OCI-LY3 (cell line): ENCODE data around the gene IQCM.

Source experiments
- H2AFZ ChIP-seq: fragments of 200-600, 300-600 bp; shearing (Covaris generic); 2 replicates; pipeline ENCODE4 v1.6.0; 2014; ENCODE audit warnings: antibody characterized with exemption, low read depth, low read length
- H3K27ac ChIP-seq: fragments of 200-600, 300-600 bp; sonication (generic); 2 replicates; pipeline ENCODE4 v1.5.1; 2014; ENCODE audit warnings: mild to moderate bottlenecking, low read length, moderate library complexity, mixed read lengths
- H3K27me3 ChIP-seq: fragments of 200-600, 300-600 bp; sonication (generic); 2 replicates; pipeline ENCODE4 v1.6.1; 2014; ENCODE audit warnings: low read depth, low read length, mixed read lengths
- H3K36me3 ChIP-seq: fragments of 200-600, 300-600 bp; sonication (generic); replicated peaks from 2 replicates; pipeline ENCODE3; 2014; ENCODE audit warnings: low read depth, low read length, mixed read lengths
- H3K4me1 ChIP-seq: fragments of 300-600, 200-600 bp; sonication (generic); 2 replicates; pipeline ENCODE4 v1.6.1; 2014; ENCODE audit warnings: low read length, mixed read lengths
- H3K4me2 ChIP-seq: fragments of 200-600, 300-600 bp; sonication (generic); 2 replicates; pipeline ENCODE4 v1.6.1; 2014; ENCODE audit warnings: low read length, mixed read lengths
- H3K4me3 ChIP-seq: fragments of 300-600, 200-600 bp; sonication (generic); 2 replicates; pipeline ENCODE4 v1.5.1; 2014; ENCODE audit warnings: antibody characterized with exemption, mild to moderate bottlenecking, low read length, moderate library complexity
- H3K79me2 ChIP-seq: fragments of 300-600, 200-600 bp; shearing (Covaris generic); 2 replicates; pipeline ENCODE4 v1.6.1; 2014; ENCODE audit warnings: mild to moderate bottlenecking, low read length, mixed read lengths
- H3K9ac ChIP-seq: fragments of 300-600, 200-600 bp; shearing (Covaris generic); 2 replicates; pipeline ENCODE4 v1.6.0; 2014; ENCODE audit warnings: mild to moderate bottlenecking, low read length, moderate library complexity
- H3K9me3 ChIP-seq: fragments of 200-600, 300-600 bp; shearing (Covaris generic); 2 replicates; pipeline ENCODE4 v1.6.1; 2014; ENCODE audit warnings: low read length, mixed read lengths; ENCODE audit not compliant: insufficient read depth
- H4K20me1 ChIP-seq: fragments of 200-600, 300-600 bp; sonication (generic); 2 replicates; pipeline ENCODE4 v1.6.1; 2016; ENCODE audit warnings: low read length, mixed read lengths; ENCODE audit not compliant: insufficient read depth
- CTCF ChIP-seq: fragments of 200-600, 300-600 bp; sonication (generic); IDR thresholded peaks from 2 replicates; pipeline ENCODE4 v1.5.1; 2014; ENCODE audit warnings: antibody characterized with exemption, low read length, low read depth
- EZH2phosphoT487 ChIP-seq: fragments of 200-600 bp; shearing (Covaris generic); IDR thresholded peaks from 2 replicates; pipeline ENCODE4 v1.6.1; 2018; ENCODE audit warnings: antibody characterized with exemption, mixed run types, low read depth

IQCM gene

GRCh38 chr4:149752729-149753128, 62.9 kb downstream of the IQCM start:
- Histone ChIP-seq H3K79me2 (no peaks in the 10 kb centered on the region), H3K36me3 (no peaks in the 10 kb centered on the region), H3K4me3 (no peak overlapping the region), H3K27me3 (no peaks in the 10 kb centered on the region), H3K9ac (no peak overlapping the region), H2AFZ (no peak overlapping the region), H3K4me1 (no peaks in the 10 kb centered on the region), H3K4me2 (no peak overlapping the region), H3K27ac (no peak overlapping the region), H4K20me1 (no peaks in the 10 kb centered on the region), H3K9me3 (no peaks in the 10 kb centered on the region)
- no peak for TF ChIP-seq EZH2phosphoT487

GRCh38 chr4:149751174-149751573, 64.5 kb downstream of the IQCM start:
- no peaks in the 10 kb centered on the region for H3K79me2 ChIP-seq
- no peak overlapping the region for H3K9ac ChIP-seq
- H2AFZ ChIP-seq: no peak overlapping the region
- no peak overlapping the region for H3K4me2 ChIP-seq
- no peaks in the 10 kb centered on the region for H4K20me1 ChIP-seq
- H3K4me1 ChIP-seq: no peaks in the 10 kb centered on the region
- H3K27ac ChIP-seq: no peak overlapping the region
- TF ChIP-seq EZH2phosphoT487 (no peak), CTCF (no peak)
- H3K4me3 ChIP-seq: no peak overlapping the region
- no peaks in the 10 kb centered on the region for H3K27me3 ChIP-seq
- no peaks in the 10 kb centered on the region for H3K9me3 ChIP-seq
- no peaks in the 10 kb centered on the region for H3K36me3 ChIP-seq

- H3K36me3 ChIP-seq: no peaks in the 10 kb centered on the region
- TF ChIP-seq CTCF (no peak), EZH2phosphoT487 (no peak)
- no peak overlapping the region for H3K27ac ChIP-seq
Observed at GRCh38 chr4:149749784-149750183, 65.9 kb downstream of the IQCM start.

GRCh38 chr4:149747646-149748045, 68.0 kb downstream of the IQCM start:
- H4K20me1 ChIP-seq: no peaks in the 10 kb centered on the region
- no peaks in the 10 kb centered on the region for H3K27me3 ChIP-seq
- no peaks in the 10 kb centered on the region for H3K79me2 ChIP-seq
- no peak overlapping the region for H3K9ac ChIP-seq
- H3K4me3 ChIP-seq: no peak overlapping the region
- H3K4me2 ChIP-seq: no peak overlapping the region
- H3K4me1 ChIP-seq: no peaks in the 10 kb centered on the region
- no peak overlapping the region for H3K27ac ChIP-seq
- H2AFZ ChIP-seq: no peak overlapping the region
- TF ChIP-seq CTCF: no peak
- TF ChIP-seq EZH2phosphoT487: no peak
- H3K36me3 ChIP-seq: no peaks in the 10 kb centered on the region
- H3K9me3 ChIP-seq: no peaks in the 10 kb centered on the region

More at GRCh38 chr4:149749784-149750183, 65.9 kb downstream of the IQCM start:
- H2AFZ ChIP-seq: no peak overlapping the region
- H3K4me3 ChIP-seq: no peak overlapping the region
- H3K27me3 ChIP-seq: no peaks in the 10 kb centered on the region
- no peaks in the 10 kb centered on the region for H3K9me3 ChIP-seq
- no peak overlapping the region for H3K9ac ChIP-seq
- H3K4me2 ChIP-seq: no peak overlapping the region
- no peaks in the 10 kb centered on the region for H4K20me1 ChIP-seq
- H3K79me2 ChIP-seq: no peaks in the 10 kb centered on the region
- H3K4me1 ChIP-seq: no peaks in the 10 kb centered on the region

- Histone ChIP-seq H2AFZ (no peak overlapping the region), H3K4me2 (no peak overlapping the region), H3K79me2 (no peaks in the 10 kb centered on the region), H3K9ac (no peak overlapping the region), H3K36me3 (no peaks in the 10 kb centered on the region), H3K27me3 (no peaks in the 10 kb centered on the region), H3K27ac (no peak overlapping the region), H3K9me3 (no peaks in the 10 kb centered on the region), H4K20me1 (no peaks in the 10 kb centered on the region), H3K4me3 (no peak overlapping the region), H3K4me1 (no peaks in the 10 kb centered on the region)
- TF ChIP-seq CTCF (no peak), EZH2phosphoT487 (no peak)
Observed at GRCh38 chr4:149746276-149746675, 69.4 kb downstream of the IQCM start.
